Loucy (cell line): ENCODE data around the gene SLC6A5.

ENCODE experiments used
- H2AFZ ChIP-seq: fragments of 200-600 bp; sonication (generic); 2 replicates; pipeline ENCODE4 v1.6.0; 2016; ENCODE audit warnings: antibody characterized with exemption, mild to moderate bottlenecking, low read length, moderate library complexity
- H3F3A ChIP-seq: fragments of 200-600 bp; 2 replicates; pipeline ENCODE4 v1.6.0; 2016; ENCODE audit warnings: antibody characterized with exemption, low read depth, mild to moderate bottlenecking
- H3K27me3 ChIP-seq: fragments of 200-600 bp; sonication (generic); 2 replicates; pipeline ENCODE4 v1.6.1; 2014; ENCODE audit warnings: low read length, mild to moderate bottlenecking; ENCODE audit not compliant: insufficient read depth, poor library complexity, severe bottlenecking
- H3K36me3 ChIP-seq: fragments of 200-600 bp; sonication (generic); 2 replicates; pipeline ENCODE4 v1.6.1; 2016; ENCODE audit warnings: low read length; ENCODE audit not compliant: insufficient read depth
- H3K4me1 ChIP-seq: fragments of 200-600 bp; sonication (generic); 2 replicates; pipeline ENCODE4 v1.5.1; 2014; ENCODE audit warnings: low read length, mild to moderate bottlenecking; ENCODE audit not compliant: insufficient read depth, poor library complexity, severe bottlenecking
- H3K4me2 ChIP-seq: fragments of 200-600 bp; sonication (generic); 2 replicates; pipeline ENCODE4 v1.6.0; 2014; ENCODE audit warnings: antibody characterized with exemption, low read length, low read depth, mild to moderate bottlenecking; ENCODE audit not compliant: poor library complexity, severe bottlenecking
- H3K4me3 ChIP-seq: fragments of 200-600 bp; sonication (generic); 2 replicates; pipeline ENCODE4 v1.5.1; 2014; ENCODE audit warnings: low read length, mild to moderate bottlenecking, mixed read lengths; ENCODE audit not compliant: poor library complexity, severe bottlenecking
- H3K79me2 ChIP-seq: fragments of 200-600 bp; sonication (generic); 2 replicates; pipeline ENCODE4 v1.6.1; 2014; ENCODE audit warnings: low read length; ENCODE audit not compliant: insufficient read depth
- H3K9ac ChIP-seq: fragments of 200-600 bp; sonication (generic); 2 replicates; pipeline ENCODE4 v1.6.0; 2014; ENCODE audit warnings: mild to moderate bottlenecking, low read depth, low read length, moderate library complexity; ENCODE audit not compliant: poor library complexity, severe bottlenecking
- H3K9me2 ChIP-seq: fragments of 200-600 bp; sonication (generic); replicated peaks from 2 replicates; pipeline ENCODE4 v1.6.1; 2016; ENCODE audit warnings: low read depth, low read length, mixed read lengths
- H3K9me3 ChIP-seq: fragments of 200-600 bp; sonication (generic); 2 replicates; pipeline ENCODE4 v1.6.1; 2014; ENCODE audit warnings: mild to moderate bottlenecking, antibody characterized with exemption, low read length, low read depth; ENCODE audit not compliant: insufficient read depth
- H4K20me1 ChIP-seq: fragments of 200-600 bp; sonication (generic); 2 replicates; pipeline ENCODE4 v1.6.0; 2014; ENCODE audit warnings: antibody characterized with exemption, low read length, mild to moderate bottlenecking; ENCODE audit not compliant: insufficient read depth, poor library complexity, severe bottlenecking
- CTCF ChIP-seq: fragments of 200-600 bp; sonication (generic); conservative IDR thresholded peaks from 2 replicates; pipeline ENCODE4 v1.5.1; 2014; ENCODE audit warnings: mild to moderate bottlenecking, antibody characterized with exemption, low read length
- EZH2phosphoT487 ChIP-seq: fragments of 200-600 bp; IDR thresholded peaks from 2 replicates; pipeline ENCODE4 v1.6.1; 2018; ENCODE audit warnings: antibody characterized with exemption, mild to moderate bottlenecking, moderate library complexity, borderline replicate concordance

The SLC6A5 gene

DNA sequence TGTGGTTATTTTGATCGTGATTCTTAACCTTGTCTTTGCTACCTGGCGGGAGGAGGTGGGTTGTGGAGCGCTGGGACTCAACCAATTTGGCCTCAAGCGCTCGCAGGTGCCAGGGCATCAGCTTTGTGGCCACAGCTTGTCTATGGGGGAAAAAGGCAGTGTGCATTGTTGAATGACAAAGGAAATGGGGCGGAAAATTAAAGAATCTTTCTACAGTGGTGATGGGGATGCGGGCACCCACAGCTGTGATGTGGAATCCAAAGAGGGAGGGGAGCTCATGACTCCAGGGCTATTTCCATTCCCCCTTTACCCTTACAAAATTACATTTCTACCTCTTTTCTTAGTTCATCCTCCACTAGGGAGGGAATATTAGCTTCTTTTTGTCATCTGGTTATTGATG, 1.1 kb downstream of the SLC6A5 start:
- Histone ChIP-seq H3K9me3 (peaks cover 3% of the 10 kb centered on the region; the same call in 1 of the 2 replicates), H2AFZ (no peak overlapping the region), H3K4me3 (no peak overlapping the region), H3F3A (no peaks in the 10 kb centered on the region), H3K27me3 (no peaks in the 10 kb centered on the region), H3K9ac (no peak overlapping the region), H3K4me1 (no peaks in the 10 kb centered on the region), H4K20me1 (no peaks in the 10 kb centered on the region), H3K36me3 (no peaks in the 10 kb centered on the region), H3K9me2 (no peaks in the 10 kb centered on the region), H3K4me2 (no peak overlapping the region), H3K79me2 (no peaks in the 10 kb centered on the region)
- TF ChIP-seq CTCF (no peak), EZH2phosphoT487 (no peak)

DNA sequence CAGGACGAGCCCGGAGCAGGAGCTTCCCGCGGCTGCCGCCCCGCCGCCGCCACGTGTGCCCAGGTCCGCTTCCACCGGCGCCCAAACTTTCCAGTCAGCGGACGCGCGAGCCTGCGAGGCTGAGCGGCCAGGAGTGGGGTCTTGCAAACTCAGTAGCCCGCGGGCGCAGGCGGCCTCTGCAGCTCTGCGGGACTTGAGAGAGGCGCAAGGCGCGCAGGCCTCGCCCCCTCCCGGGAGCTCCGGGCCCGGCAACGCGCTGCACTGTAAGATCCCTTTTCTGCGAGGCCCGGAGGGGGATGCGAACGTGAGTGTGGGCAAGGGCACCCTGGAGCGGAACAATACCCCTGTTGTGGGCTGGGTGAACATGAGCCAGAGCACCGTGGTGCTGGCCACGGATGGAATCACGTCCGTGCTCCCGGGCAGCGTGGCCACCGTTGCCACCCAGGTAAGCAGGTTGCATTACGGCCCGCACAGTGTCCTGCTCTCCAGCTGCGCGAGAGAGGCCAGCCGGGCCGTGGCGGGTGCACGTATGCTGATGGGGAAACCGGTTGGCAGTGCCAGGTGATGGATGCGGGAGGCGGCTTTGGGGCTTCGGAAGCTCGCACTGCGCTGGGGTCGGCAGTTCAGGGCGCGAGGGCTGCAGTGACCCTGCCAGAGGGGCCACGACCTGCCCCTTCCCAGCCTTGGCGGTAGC, 2.0 kb downstream of the SLC6A5 start:
- Histone ChIP-seq H3K4me3 (no peak overlapping the region), H3F3A (no peaks in the 10 kb centered on the region), H3K9me2 (no peaks in the 10 kb centered on the region), H3K4me1 (no peaks in the 10 kb centered on the region), H3K27me3 (no peaks in the 10 kb centered on the region), H4K20me1 (no peaks in the 10 kb centered on the region), H3K4me2 (no peak overlapping the region), H3K9me3 (peaks cover 3% of the 10 kb centered on the region; the same call in 1 of the 2 replicates), H3K79me2 (no peaks in the 10 kb centered on the region), H3K36me3 (no peaks in the 10 kb centered on the region), H3K9ac (no peak overlapping the region), H2AFZ (no peak overlapping the region)
- no peak for TF ChIP-seq EZH2phosphoT487
- TF ChIP-seq CTCF, result no peak

DNA sequence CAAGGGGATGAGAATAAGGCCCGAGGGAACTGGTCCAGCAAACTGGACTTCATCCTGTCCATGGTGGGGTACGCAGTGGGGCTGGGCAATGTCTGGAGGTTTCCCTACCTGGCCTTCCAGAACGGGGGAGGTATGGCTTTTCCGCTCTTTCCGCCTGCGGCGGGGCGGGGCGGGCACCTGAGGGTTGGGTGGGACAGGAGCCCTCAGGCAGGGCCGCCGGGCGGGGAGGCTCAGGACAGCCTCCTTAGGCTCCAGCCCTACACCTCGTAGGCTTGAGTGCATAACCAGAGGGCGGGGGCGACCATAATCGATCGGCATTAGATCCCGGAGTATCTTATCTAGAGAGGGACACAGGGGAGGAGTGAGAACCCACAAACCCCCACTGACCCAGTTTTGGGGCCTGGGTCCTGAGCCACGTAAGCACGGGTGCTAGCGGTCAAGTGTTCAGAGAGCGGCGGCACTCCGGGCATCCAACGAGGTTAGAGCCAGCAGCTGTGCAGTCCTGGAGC, 4.9 kb downstream of the SLC6A5 start:
- Histone ChIP-seq H3K4me3 (no peak overlapping the region), H3K36me3 (no peaks in the 10 kb centered on the region), H3K9me2 (no peaks in the 10 kb centered on the region), H3F3A (no peaks in the 10 kb centered on the region), H3K79me2 (no peaks in the 10 kb centered on the region), H4K20me1 (no peaks in the 10 kb centered on the region), H3K4me2 (no peak overlapping the region), H3K9ac (no peak overlapping the region), H3K9me3 (no peaks in the 10 kb centered on the region), H3K27me3 (no peaks in the 10 kb centered on the region), H2AFZ (no peak overlapping the region), H3K4me1 (no peaks in the 10 kb centered on the region)
- TF ChIP-seq EZH2phosphoT487 (no peak), CTCF (no peak)
